Measurements from ENCODE around the gene OR7G3.
A peak's percentile ranks its signal among the peaks of the same experiment; 100 is the strongest.

Gene OR7G3

GRCh38 chr19:9148697-9149096, 21.9 kb upstream of the OR7G3 start:
- H3K27me3 ChIP-seq (replicated peaks; ENCODE audit: control insufficient read depth, insufficient read depth, low read length) = no peaks in the 10 kb centered on the region
- no peaks in the 10 kb centered on the region for H3K4me1 ChIP-seq (ENCODE audit: control insufficient read depth, insufficient read depth, low read length)
- no peak overlapping the region for H3K4me3 ChIP-seq (ENCODE audit: low read length)
- H3K36me3 ChIP-seq (ENCODE audit: control insufficient read depth, insufficient read depth, low read length, severe bottlenecking) = peaks cover 29% of the 10 kb centered on the region
- no peak for DNase-seq (ENCODE audit: low read depth)
- no peak overlapping the region for H3K9ac ChIP-seq (ENCODE audit: low read length)
- peaks cover 31% of the 10 kb centered on the region for H3K9me3 ChIP-seq (ENCODE audit: control insufficient read depth, low read length)

- no peak overlapping the region for H3K4me3 ChIP-seq (ENCODE audit: low read length)
- H3K4me1 ChIP-seq (ENCODE audit: control insufficient read depth, insufficient read depth, low read length) = no peaks in the 10 kb centered on the region
- no peak for DNase-seq (ENCODE audit: low read depth)
- no peaks in the 10 kb centered on the region for H3K27me3 ChIP-seq (replicated peaks; ENCODE audit: control insufficient read depth, insufficient read depth, low read length)
- H3K9ac ChIP-seq (ENCODE audit: low read length) = no peak overlapping the region
- peaks cover 14% of the 10 kb centered on the region for H3K36me3 ChIP-seq (ENCODE audit: control insufficient read depth, insufficient read depth, low read length, severe bottlenecking)
- H3K9me3 ChIP-seq (ENCODE audit: control insufficient read depth, low read length) = peaks cover 18% of the 10 kb centered on the region
These were observed 20.1 kb upstream of the OR7G3 start for GRCh38 chr19:9146882-9147281.

GRCh38 chr19:9144920-9145319, 18.2 kb upstream of the OR7G3 start:
- H3K4me1 ChIP-seq (ENCODE audit: control insufficient read depth, insufficient read depth, low read length) = peaks cover 8% of the 10 kb centered on the region
- peak; percentile 14 for DNase-seq (ENCODE audit: low read depth)
- no peak overlapping the region for H3K9ac ChIP-seq (ENCODE audit: low read length)
- H3K9me3 ChIP-seq (ENCODE audit: control insufficient read depth, low read length) = peaks cover 18% of the 10 kb centered on the region
- H3K4me3 ChIP-seq (ENCODE audit: low read length) = peak overlapping the region; percentile 1
- no peaks in the 10 kb centered on the region for H3K27me3 ChIP-seq (replicated peaks; ENCODE audit: control insufficient read depth, insufficient read depth, low read length)
- H3K36me3 ChIP-seq (ENCODE audit: control insufficient read depth, insufficient read depth, low read length, severe bottlenecking) = peaks cover 14% of the 10 kb centered on the region

GRCh38 chr19:9140159-9140874, 13.6 kb upstream of the OR7G3 start, which contains the start of gene ZNF317:
Gene ZNF317 (plus strand): TSS chr19:9140397. CDS start chr19:9156017, 15,620 bp downstream.
- Histone ChIP-seq H3K9me3 (ENCODE audit: control insufficient read depth, low read length) (peaks cover 10% of the 10 kb centered on the region), H3K36me3 (ENCODE audit: control insufficient read depth, insufficient read depth, low read length, severe bottlenecking) (no peaks in the 10 kb centered on the region), H3K27me3 (replicated peaks; ENCODE audit: control insufficient read depth, insufficient read depth, low read length) (no peaks in the 10 kb centered on the region)

GRCh38 chr19:9139609-9140158, 12.9 kb upstream of the OR7G3 start:
- no peaks in the 10 kb centered on the region for H3K27me3 ChIP-seq (replicated peaks; ENCODE audit: control insufficient read depth, insufficient read depth, low read length)
- peaks cover 11% of the 10 kb centered on the region for H3K4me1 ChIP-seq (ENCODE audit: control insufficient read depth, insufficient read depth, low read length)
- no peaks in the 10 kb centered on the region for H3K36me3 ChIP-seq (ENCODE audit: control insufficient read depth, insufficient read depth, low read length, severe bottlenecking)
- peak overlapping the region; percentile 100 for H3K4me3 ChIP-seq (ENCODE audit: low read length)
- peaks cover 4% of the 10 kb centered on the region for H3K9me3 ChIP-seq (ENCODE audit: control insufficient read depth, low read length)
- no peak for DNase-seq (ENCODE audit: low read depth)
- peak overlapping the region; percentile 99 for H3K9ac ChIP-seq (ENCODE audit: low read length)

More at GRCh38 chr19:9140159-9140874, 13.6 kb upstream of the OR7G3 start, which contains the start of gene ZNF317:
- Histone ChIP-seq H3K4me1 (ENCODE audit: control insufficient read depth, insufficient read depth, low read length) (peaks cover 11% of the 10 kb centered on the region), H3K4me3 (ENCODE audit: low read length) (peak within 1 kb of the TSS; percentile 100), H3K9ac (ENCODE audit: low read length) (peak within 1 kb of the TSS; percentile 99)
- DNase-seq (ENCODE audit: low read depth) = peak; percentile 99

GRCh38 chr19:9132422-9132821, 5.7 kb upstream of the OR7G3 start:
- no peak for DNase-seq (ENCODE audit: low read depth)
- no peaks in the 10 kb centered on the region for H3K27me3 ChIP-seq (replicated peaks; ENCODE audit: control insufficient read depth, insufficient read depth, low read length)
- H3K9me3 ChIP-seq (ENCODE audit: control insufficient read depth, low read length) = no peaks in the 10 kb centered on the region
- H3K9ac ChIP-seq (ENCODE audit: low read length) = no peak overlapping the region
- H3K4me3 ChIP-seq (ENCODE audit: low read length) = no peak overlapping the region
- no peaks in the 10 kb centered on the region for H3K36me3 ChIP-seq (ENCODE audit: control insufficient read depth, insufficient read depth, low read length, severe bottlenecking)
- no peaks in the 10 kb centered on the region for H3K4me1 ChIP-seq (ENCODE audit: control insufficient read depth, insufficient read depth, low read length)

- no peak for DNase-seq (ENCODE audit: low read depth)
- no peaks in the 10 kb centered on the region for H3K36me3 ChIP-seq (ENCODE audit: control insufficient read depth, insufficient read depth, low read length, severe bottlenecking)
- H3K27me3 ChIP-seq (replicated peaks; ENCODE audit: control insufficient read depth, insufficient read depth, low read length) = no peaks in the 10 kb centered on the region
- H3K4me3 ChIP-seq (ENCODE audit: low read length) = no peak overlapping the region
- no peak overlapping the region for H3K9ac ChIP-seq (ENCODE audit: low read length)
- no peaks in the 10 kb centered on the region for H3K9me3 ChIP-seq (ENCODE audit: control insufficient read depth, low read length)
- no peaks in the 10 kb centered on the region for H3K4me1 ChIP-seq (ENCODE audit: control insufficient read depth, insufficient read depth, low read length)
These were observed 4.2 kb upstream of the OR7G3 start for GRCh38 chr19:9130965-9131364.

- H3K4me3 ChIP-seq (ENCODE audit: low read length) = no peak overlapping the region
- no peaks in the 10 kb centered on the region for H3K9me3 ChIP-seq (ENCODE audit: control insufficient read depth, low read length)
- H3K36me3 ChIP-seq (ENCODE audit: control insufficient read depth, insufficient read depth, low read length, severe bottlenecking) = no peaks in the 10 kb centered on the region
- no peak for DNase-seq (ENCODE audit: low read depth)
- H3K4me1 ChIP-seq (ENCODE audit: control insufficient read depth, insufficient read depth, low read length) = no peaks in the 10 kb centered on the region
- H3K27me3 ChIP-seq (replicated peaks; ENCODE audit: control insufficient read depth, insufficient read depth, low read length) = no peaks in the 10 kb centered on the region
- H3K9ac ChIP-seq (ENCODE audit: low read length) = no peak overlapping the region
These were observed 1.4 kb upstream of the OR7G3 start for GRCh38 chr19:9128171-9128570.

- Histone ChIP-seq H3K9ac (ENCODE audit: low read length) (no peak overlapping the region), H3K4me3 (ENCODE audit: low read length) (no peak overlapping the region), H3K9me3 (ENCODE audit: control insufficient read depth, low read length) (no peaks in the 10 kb centered on the region), H3K36me3 (ENCODE audit: control insufficient read depth, insufficient read depth, low read length, severe bottlenecking) (no peaks in the 10 kb centered on the region), H3K4me1 (ENCODE audit: control insufficient read depth, insufficient read depth, low read length) (no peaks in the 10 kb centered on the region), H3K27me3 (replicated peaks; ENCODE audit: control insufficient read depth, insufficient read depth, low read length) (no peaks in the 10 kb centered on the region)
- DNase-seq (ENCODE audit: low read depth) = no peak
These were observed 10.2 kb downstream of the OR7G3 start for GRCh38 chr19:9116547-9116946.

- Histone ChIP-seq H3K36me3 (ENCODE audit: control insufficient read depth, insufficient read depth, low read length, severe bottlenecking) (no peaks in the 10 kb centered on the region), H3K9me3 (ENCODE audit: control insufficient read depth, low read length) (no peaks in the 10 kb centered on the region)
These were observed 11.4 kb downstream of the OR7G3 start, which contains the start of gene OR7G1 for GRCh38 chr19:9115307-9115813. Gene OR7G1 (minus strand): TSS chr19:9115763. CDS start chr19:9115763, 0 bp downstream.

GRCh38 chr19:9109959-9110358, 16.8 kb downstream of the OR7G3 start:
- DNase-seq (ENCODE audit: low read depth) = no peak
- Histone ChIP-seq H3K9me3 (ENCODE audit: control insufficient read depth, low read length) (no peaks in the 10 kb centered on the region), H3K9ac (ENCODE audit: low read length) (no peak overlapping the region), H3K36me3 (ENCODE audit: control insufficient read depth, insufficient read depth, low read length, severe bottlenecking) (no peaks in the 10 kb centered on the region), H3K4me1 (ENCODE audit: control insufficient read depth, insufficient read depth, low read length) (no peaks in the 10 kb centered on the region), H3K4me3 (ENCODE audit: low read length) (no peak overlapping the region), H3K27me3 (replicated peaks; ENCODE audit: control insufficient read depth, insufficient read depth, low read length) (no peaks in the 10 kb centered on the region)

More at GRCh38 chr19:9115307-9115813, 11.4 kb downstream of the OR7G3 start, which contains the start of gene OR7G1:
- no peak within 1 kb of the TSS for H3K9ac ChIP-seq (ENCODE audit: low read length)
- no peak within 1 kb of the TSS for H3K4me3 ChIP-seq (ENCODE audit: low read length)
- H3K27me3 ChIP-seq (replicated peaks; ENCODE audit: control insufficient read depth, insufficient read depth, low read length) = no peaks in the 10 kb centered on the region
- H3K4me1 ChIP-seq (ENCODE audit: control insufficient read depth, insufficient read depth, low read length) = no peaks in the 10 kb centered on the region
- no peak for DNase-seq (ENCODE audit: low read depth)
